Measurements from ENCODE around the gene STIMATE. TPM values are rescaled to one million over a fixed set of nuclear protein-coding genes. Genes with fewer than 3 reads are reported as not detected.

STIMATE gene
- total RNA-seq, 1 donor from 2014 or later = 20.3 TPM

- H3K36me3 Mint-ChIP-seq (ENCODE audit: low read depth) = peaks cover 3% of the 10 kb centered on the region
- peaks cover 63% of the 10 kb centered on the region for H3K4me1 Mint-ChIP-seq
- DNase-seq (ENCODE audit: low read depth, low spot score) = no peak
- no peak overlapping the region for H3K4me3 Mint-ChIP-seq
- no peak for TF ChIP-seq CTCF (conservative IDR thresholded peaks at IDR 0.05)
- H3K9me3 Mint-ChIP-seq = no peaks in the 10 kb centered on the region
- H3K27ac Mint-ChIP-seq (ENCODE audit: unreplicated experiment) = no peak overlapping the region
- H3K27me3 Mint-ChIP-seq (ENCODE audit: low read depth) = no peaks in the 10 kb centered on the region
Measured at GRCh38 chr3:52838561-52839267, 58.6 kb downstream of the STIMATE start.

GRCh38 chr3:52836986-52837385, 60.4 kb downstream of the STIMATE start:
- peaks cover 51% of the 10 kb centered on the region for H3K4me1 Mint-ChIP-seq
- TF ChIP-seq CTCF (conservative IDR thresholded peaks at IDR 0.05) = no peak
- H3K4me3 Mint-ChIP-seq = no peak overlapping the region
- no peaks in the 10 kb centered on the region for H3K27me3 Mint-ChIP-seq (ENCODE audit: low read depth)
- no peaks in the 10 kb centered on the region for H3K9me3 Mint-ChIP-seq
- no peak overlapping the region for H3K27ac Mint-ChIP-seq (ENCODE audit: unreplicated experiment)
- peaks cover 3% of the 10 kb centered on the region for H3K36me3 Mint-ChIP-seq (ENCODE audit: low read depth)
- no peak for DNase-seq (ENCODE audit: low read depth, low spot score)

GRCh38 chr3:52836471-52836845, 60.9 kb downstream of the STIMATE start:
- Mint-ChIP-seq H3K9me3 (no peaks in the 10 kb centered on the region), H3K27me3 (ENCODE audit: low read depth) (no peaks in the 10 kb centered on the region), H3K4me3 (no peak overlapping the region), H3K27ac (ENCODE audit: unreplicated experiment) (no peak overlapping the region), H3K36me3 (ENCODE audit: low read depth) (peaks cover 3% of the 10 kb centered on the region), H3K4me1 (peaks cover 46% of the 10 kb centered on the region)
- no peak for TF ChIP-seq CTCF (conservative IDR thresholded peaks at IDR 0.05)
- DNase-seq (ENCODE audit: low read depth, low spot score) = no peak

GRCh38 chr3:52835766-52836470, 61.4 kb downstream of the STIMATE start:
- no peaks in the 10 kb centered on the region for H3K9me3 Mint-ChIP-seq
- H3K4me1 Mint-ChIP-seq = peaks cover 41% of the 10 kb centered on the region
- peaks cover under 1% of the 10 kb centered on the region for H3K36me3 Mint-ChIP-seq (ENCODE audit: low read depth)
- no peak for TF ChIP-seq CTCF (conservative IDR thresholded peaks at IDR 0.05)
- no peaks in the 10 kb centered on the region for H3K27me3 Mint-ChIP-seq (ENCODE audit: low read depth)
- H3K4me3 Mint-ChIP-seq = no peak overlapping the region
- no peak overlapping the region for H3K27ac Mint-ChIP-seq (ENCODE audit: unreplicated experiment)
- DNase-seq (ENCODE audit: low read depth, low spot score) = no peak

GRCh38 chr3:52834871-52835501, 62.4 kb downstream of the STIMATE start, which contains the start of gene MUSTN1:
TSS of gene MUSTN1 (minus strand) at chr3:52835019. CDS start at chr3:52834948, 71 bp downstream.
- DNase-seq (ENCODE audit: low read depth, low spot score) = peak; percentile 37
- Mint-ChIP-seq H3K36me3 (ENCODE audit: low read depth) (no peaks in the 10 kb centered on the region), H3K27me3 (ENCODE audit: low read depth) (no peaks in the 10 kb centered on the region), H3K4me3 (peak within 1 kb of the TSS; percentile 64), H3K4me1 (peaks cover 34% of the 10 kb centered on the region), H3K27ac (ENCODE audit: unreplicated experiment) (peak within 1 kb of the TSS; percentile 91), H3K9me3 (no peaks in the 10 kb centered on the region)
- no peak for TF ChIP-seq CTCF (conservative IDR thresholded peaks at IDR 0.05)
